ENCODE results near the gene RAB37. TPM values are rescaled to one million over a fixed set of nuclear protein-coding genes. Genes with fewer than 3 reads are reported as not detected.

The RAB37 gene
- total and polyA plus RNA-seq, 2 of the 13 experiments (the other 11 are each of a cell fraction or from before 2014, with no cell fraction given) = 0.91 to 3.7 TPM

- TF ChIP-seq PTBP1 (IDR thresholded peaks at IDR 0.05; ENCODE audit: low read depth, low read length, poor library complexity, severe bottlenecking) (peak; percentile 42), ZNF713 (CRISPR knock-in tag; IDR thresholded peaks at IDR 0.05) (0 out of 2 replicates have a peak, but pooled peaks have one; percentile 0), AGO1 (IDR thresholded peaks at IDR 0.05; ENCODE audit: low read depth, low read length, poor library complexity, severe bottlenecking) (peak; percentile 1), ARNT2 (CRISPR knock-in tag; IDR thresholded peaks at IDR 0.05; ENCODE audit: low read depth) (no peak), EED (CRISPR knock-in tag; IDR thresholded peaks at IDR 0.05) (peak; percentile 52; the same call in 1 of the 2 replicates), NR2F6 (IDR thresholded peaks at IDR 0.05) (no peak), NR2F6 (CRISPR knock-in tag; IDR thresholded peaks at IDR 0.05) (peak; percentile 11; the same call in 1 of the 2 replicates), ZNF737 (CRISPR knock-in tag; IDR thresholded peaks at IDR 0.05; ENCODE audit: borderline replicate concordance) (peak; percentile 30; the same call in 1 of the 2 replicates), POLR2A (IDR thresholded peaks at IDR 0.05; ENCODE audit: insufficient read depth in 1 of 2, low read depth in 2 of 2, low read length in 2 of 2) (no peak), CHD2 (IDR thresholded peaks at IDR 0.05; ENCODE audit: low read depth, low read length) (0 out of 2 replicates have a peak, but pooled peaks have one; percentile 24), PCBP1 (IDR thresholded peaks at IDR 0.05; ENCODE audit: borderline replicate concordance, low read depth, low read length) (peak; percentile 40; the same call in 1 of the 2 replicates), FOSL2 (CRISPR knock-in tag; IDR thresholded peaks at IDR 0.05) (peak; percentile 5; the same call in 1 of the 2 replicates), KDM2A (CRISPR knock-in tag; IDR thresholded peaks at IDR 0.05; ENCODE audit: borderline replicate concordance, low read depth) (peak; percentile 61), PAF1 (CRISPR knock-in tag; IDR thresholded peaks at IDR 0.05) (peak; percentile 33; the same call in 1 of the 2 replicates), SAP130 (CRISPR knock-in tag; IDR thresholded peaks at IDR 0.05; ENCODE audit: low read depth) (peak; percentile 52), MEIS1 (CRISPR knock-in tag; IDR thresholded peaks at IDR 0.05; ENCODE audit: borderline replicate concordance) (peak; percentile 50; the same call in 1 of the 2 replicates), PAX8 (CRISPR knock-in tag; IDR thresholded peaks at IDR 0.05; ENCODE audit: borderline replicate concordance) (peak; percentile 42; the same call in 1 of the 2 replicates), AGO2 (optimal IDR thresholded peaks at IDR 0.05; ENCODE audit: low read depth, low read length) (peak; percentile 82), ZNF879 (CRISPR knock-in tag; IDR thresholded peaks at IDR 0.05) (0 out of 2 replicates have a peak, but pooled peaks have one; percentile 12), ZNF776 (CRISPR knock-in tag; IDR thresholded peaks at IDR 0.05) (0 out of 2 replicates have a peak, but pooled peaks have one; percentile 9), ARNTL (CRISPR knock-in tag; IDR thresholded peaks at IDR 0.05) (peak; percentile 54; the same call in 1 of the 2 replicates), TSC22D2 (CRISPR knock-in tag; IDR thresholded peaks at IDR 0.05; ENCODE audit: borderline replicate concordance) (no peak), IKZF5 (CRISPR knock-in tag; IDR thresholded peaks at IDR 0.05) (no peak), RFXANK (CRISPR knock-in tag; IDR thresholded peaks at IDR 0.05) (no peak), ZNF780A (CRISPR knock-in tag; IDR thresholded peaks at IDR 0.05) (0 out of 2 replicates have a peak, but pooled peaks have one; percentile 62), SIN3A (IDR thresholded peaks at IDR 0.05; ENCODE audit: borderline replicate concordance, low read depth, low read length) (0 out of 2 replicates have a peak, but pooled peaks have one; percentile 37), KLF11 (CRISPR knock-in tag; IDR thresholded peaks at IDR 0.05) (0 out of 2 replicates have a peak, but pooled peaks have one; percentile 27), NONO (IDR thresholded peaks at IDR 0.05) (no peak), NONO (CRISPR knock-in tag; conservative IDR thresholded peaks at IDR 0.05) (peak; percentile 15; the same call in 1 of the 2 replicates), CSRNP2 (CRISPR knock-in tag; conservative IDR thresholded peaks at IDR 0.05; ENCODE audit: low read depth) (0 out of 2 replicates have a peak, but pooled peaks have one; percentile 54)
Observed at GRCh38 chr17:74749279-74750038, 12.4 kb downstream of the RAB37 start (continued).

Measured in HepG2 (cell line).